Prostate gland (tissue), 2 donors: ENCODE data around the gene PGF.

ENCODE experiments used
- POLR2AphosphoS5 ChIP-seq: sonication (generic); formaldehyde crosslinking; IDR thresholded peaks from one replicate; pipeline ENCODE4 v1.6.1; 2017; ENCODE audit warnings: antibody characterized with exemption
- TF ChIP-seq, protein P1 (sequence below), 4 experiments: fragments of 200-600 bp in 2 of 4; fragments of 450-650 bp in 2 of 4; sonication (generic) in 2 of 4; IDR thresholded peaks; 1 replicate in 3 of 4; 2 replicates in 1 of 4; pipeline ENCODE4 v1.5.1; 2016 to 2019; ENCODE audit warnings: antibody characterized with exemption in 4 of 4, mild to moderate bottlenecking in 2 of 4, moderate library complexity in 2 of 4

DNA sequence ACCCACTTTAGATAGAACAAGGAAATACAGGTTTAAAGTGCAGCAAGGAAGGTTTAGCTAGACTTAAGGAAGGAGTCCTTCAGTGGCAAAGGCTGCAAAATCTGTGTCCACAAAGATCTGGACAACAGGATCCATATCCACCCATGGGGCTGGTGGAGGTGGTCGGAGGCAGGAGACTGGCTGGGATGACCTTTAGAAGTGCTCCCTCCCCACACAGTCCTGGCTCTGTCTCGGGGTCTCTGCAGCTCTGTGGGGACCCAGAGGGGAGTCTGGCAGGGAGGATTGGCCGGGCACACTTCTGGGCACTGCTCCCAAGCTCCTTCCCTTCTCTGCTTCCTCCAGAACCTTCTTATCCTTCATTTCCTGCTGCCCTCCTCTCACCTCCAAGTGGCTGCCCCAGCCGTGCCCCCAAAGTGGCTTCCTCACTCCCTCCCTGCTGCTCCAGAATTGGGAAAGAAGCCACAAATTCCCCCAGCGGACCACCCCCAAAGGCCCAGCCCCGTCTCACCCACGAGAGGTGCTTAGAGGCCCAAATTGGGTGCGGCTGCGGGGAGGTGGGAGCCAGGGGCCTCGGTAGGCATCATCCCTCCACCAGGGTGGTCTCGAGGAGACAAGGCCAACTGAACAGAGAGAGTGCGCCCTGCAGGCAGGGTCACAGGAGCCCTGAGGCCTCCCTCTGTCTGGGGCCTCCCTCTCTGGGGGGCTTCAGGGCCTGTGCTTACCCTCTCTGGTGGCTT, 21.9 kb upstream of the PGF start:
- TF ChIP-seq, protein P1, sequence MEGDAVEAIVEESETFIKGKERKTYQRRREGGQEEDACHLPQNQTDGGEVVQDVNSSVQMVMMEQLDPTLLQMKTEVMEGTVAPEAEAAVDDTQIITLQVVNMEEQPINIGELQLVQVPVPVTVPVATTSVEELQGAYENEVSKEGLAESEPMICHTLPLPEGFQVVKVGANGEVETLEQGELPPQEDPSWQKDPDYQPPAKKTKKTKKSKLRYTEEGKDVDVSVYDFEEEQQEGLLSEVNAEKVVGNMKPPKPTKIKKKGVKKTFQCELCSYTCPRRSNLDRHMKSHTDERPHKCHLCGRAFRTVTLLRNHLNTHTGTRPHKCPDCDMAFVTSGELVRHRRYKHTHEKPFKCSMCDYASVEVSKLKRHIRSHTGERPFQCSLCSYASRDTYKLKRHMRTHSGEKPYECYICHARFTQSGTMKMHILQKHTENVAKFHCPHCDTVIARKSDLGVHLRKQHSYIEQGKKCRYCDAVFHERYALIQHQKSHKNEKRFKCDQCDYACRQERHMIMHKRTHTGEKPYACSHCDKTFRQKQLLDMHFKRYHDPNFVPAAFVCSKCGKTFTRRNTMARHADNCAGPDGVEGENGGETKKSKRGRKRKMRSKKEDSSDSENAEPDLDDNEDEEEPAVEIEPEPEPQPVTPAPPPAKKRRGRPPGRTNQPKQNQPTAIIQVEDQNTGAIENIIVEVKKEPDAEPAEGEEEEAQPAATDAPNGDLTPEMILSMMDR (IDR thresholded peaks at IDR 0.05), result no peak
- no peak for TF ChIP-seq POLR2AphosphoS5
